IMR-90 (cell line): Measurements from ENCODE around the gene MARCKS.

ENCODE experiments used
- BHLHE40 ChIP-seq: fragments of 150-350 bp; IDR thresholded peaks from 2 replicates; pipeline ENCODE4 v1.6.1; 2016; ENCODE audit warnings: mild to moderate bottlenecking, low read depth, low read length
- CEBPB ChIP-seq: IDR thresholded peaks from 2 replicates; pipeline ENCODE4 v1.6.1; 2012; ENCODE audit warnings: low read depth, low read length, improper control_type of control experiment
- CHD1 ChIP-seq: IDR thresholded peaks from 2 replicates; pipeline ENCODE4 v1.6.1; 2012; ENCODE audit warnings: low read depth, low read length, improper control_type of control experiment
- CTCF ChIP-seq: conservative IDR thresholded peaks from 2 replicates; pipeline ENCODE4 v1.5.1; 2012; ENCODE audit warnings: mild to moderate bottlenecking, low read depth, low read length, improper control_type of control experiment
- ELK1 ChIP-seq: fragments of 150-350 bp; IDR thresholded peaks from 2 replicates; pipeline ENCODE4 v1.6.1; 2016; ENCODE audit warnings: low read depth, mild to moderate bottlenecking, low read length, moderate library complexity, borderline replicate concordance
- MAZ ChIP-seq: IDR thresholded peaks from 2 replicates; pipeline ENCODE4 v1.6.1; 2012; ENCODE audit warnings: low read depth, mild to moderate bottlenecking, low read length, improper control_type of control experiment, moderate library complexity, borderline replicate concordance
- MXI1 ChIP-seq: IDR thresholded peaks from 2 replicates; pipeline ENCODE4 v1.6.1; 2012; ENCODE audit warnings: low read depth, mild to moderate bottlenecking, low read length, moderate library complexity, borderline replicate concordance
- POLR2A ChIP-seq: IDR thresholded peaks from 2 replicates; pipeline ENCODE4 v1.6.1; 2012; ENCODE audit warnings: mild to moderate bottlenecking, low read depth, low read length
- RAD21 ChIP-seq: IDR thresholded peaks from 2 replicates; pipeline ENCODE4 v1.6.1; 2012; ENCODE audit warnings: low read length, improper control_type of control experiment
- RCOR1 ChIP-seq: IDR thresholded peaks from 2 replicates; pipeline ENCODE4 v1.6.1; 2012; ENCODE audit warnings: mild to moderate bottlenecking, low read length, improper control_type of control experiment; ENCODE audit not compliant: insufficient replicate concordance
- RFX5 ChIP-seq: IDR thresholded peaks from 2 replicates; pipeline ENCODE4 v1.8.0; 2012; ENCODE audit warnings: low read depth, mild to moderate bottlenecking, low read length, moderate library complexity
- SMC3 ChIP-seq: fragments of 150-350 bp; IDR thresholded peaks from 2 replicates; pipeline ENCODE4 v1.6.1; 2016; ENCODE audit warnings: low read depth, mild to moderate bottlenecking, antibody characterized with exemption, low read length, moderate library complexity
- USF2 ChIP-seq: fragments of 150-350 bp; IDR thresholded peaks from 2 replicates; pipeline ENCODE4 v1.6.1; 2017; ENCODE audit warnings: mild to moderate bottlenecking, antibody characterized with exemption, low read length, low read depth

- no peak for TF ChIP-seq CTCF
- TF ChIP-seq RFX5: no peak
- no peak for TF ChIP-seq MXI1
- TF ChIP-seq SMC3: no peak
- no peak for TF ChIP-seq CHD1
- no peak for TF ChIP-seq BHLHE40
- no peak for TF ChIP-seq RAD21
- no peak for TF ChIP-seq USF2
- no peak for TF ChIP-seq ELK1
- TF ChIP-seq RCOR1: no peak
- TF ChIP-seq POLR2A: no peak
- no peak for TF ChIP-seq MAZ
- no peak for TF ChIP-seq CEBPB
These were observed 29.4 kb downstream of the MARCKS start for GRCh38 chr6:113886512-113886911.
